OCI-LY7 (cell line): ENCODE data around the gene RBBP5. TPM values are rescaled to one million over a fixed set of nuclear protein-coding genes. Genes with fewer than 3 reads are reported as not detected.

Experiments used
- BruUV-seq: library from RNA; stranded (reverse); fragments of 400-500 nt; replicated peaks from 2 replicates; lab custom pipeline; 2021; lab: Mats Ljungman, UMichigan
- CTCF ChIA-PET: fragments of 300-600 bp; sonication (Branson Sonifier 250); formaldehyde crosslinking; loops from one replicate; lab custom pipeline; 2022; ENCODE audit warnings: antibody characterized with exemption; ENCODE audit not compliant: unreplicated experiment; lab: Charles Lee
- POLR2A ChIA-PET: fragments of 300-600 bp; sonication (Branson Sonifier 250); formaldehyde crosslinking; loops from one replicate; lab custom pipeline; 2022; ENCODE audit warnings: antibody characterized with exemption; lab: Charles Lee
- DNase-seq: peaks from one replicate; pipeline ENCODE4 v3.0.0-alpha.2; 2015; ENCODE audit warnings: low spot score
- H2AFZ ChIP-seq: fragments of 200-600 bp; sonication (generic), shearing (Covaris generic); 2 replicates; pipeline ENCODE4 v1.6.1; 2014; ENCODE audit warnings: mild to moderate bottlenecking, antibody characterized with exemption, low read length, moderate library complexity
- H3K27ac ChIP-seq: fragments of 200-600 bp; sonication (generic); 2 replicates; pipeline ENCODE4 v1.5.1; 2014; ENCODE audit warnings: mixed run types, low read depth, mild to moderate bottlenecking, moderate library complexity, low read length, inconsistent platforms; ENCODE audit not compliant: poor library complexity, severe bottlenecking
- H3K36me3 ChIP-seq: fragments of 200-600 bp; sonication (generic); 2 replicates; pipeline ENCODE4 v1.6.1; 2014; ENCODE audit warnings: mild to moderate bottlenecking, antibody characterized with exemption, low read length, moderate library complexity, mixed read lengths; ENCODE audit not compliant: insufficient read depth
- H3K4me1 ChIP-seq: fragments of 200-600 bp; sonication (generic); 2 replicates; pipeline ENCODE4 v1.5.1; 2014; ENCODE audit warnings: mild to moderate bottlenecking, low read length; ENCODE audit not compliant: insufficient read depth, poor library complexity, severe bottlenecking
- H3K4me2 ChIP-seq: fragments of 200-600 bp; sonication (generic); 2 replicates; pipeline ENCODE4 v1.6.1; 2014; ENCODE audit warnings: mild to moderate bottlenecking, low read length
- H3K4me3 ChIP-seq: fragments of 200-600 bp; sonication (generic); 2 replicates; pipeline ENCODE4 v1.5.1; 2014; ENCODE audit warnings: mild to moderate bottlenecking, low read depth, low read length; ENCODE audit not compliant: poor library complexity, severe bottlenecking
- H3K79me2 ChIP-seq: fragments of 200-600 bp; sonication (generic); 2 replicates; pipeline ENCODE4 v1.6.1; 2016; ENCODE audit warnings: low read depth, mild to moderate bottlenecking, low read length, moderate library complexity, mixed read lengths; ENCODE audit not compliant: insufficient read depth
- H3K9me2 ChIP-seq: fragments of 200-600 bp; sonication (generic); 2 replicates; pipeline ENCODE4 v1.6.1; 2016; ENCODE audit warnings: mild to moderate bottlenecking, low read length, mixed read lengths; ENCODE audit not compliant: insufficient read depth
- H3K9me3 ChIP-seq: fragments of 200-600 bp; sonication (generic); 2 replicates; pipeline ENCODE4 v1.6.1; 2014; ENCODE audit warnings: mild to moderate bottlenecking, mixed run types, low read length, mixed read lengths
- H4K20me1 ChIP-seq: fragments of 200-600 bp; sonication (generic); 2 replicates; pipeline ENCODE4 v1.6.1; 2014; ENCODE audit warnings: mild to moderate bottlenecking, antibody characterized with exemption, low read length, moderate library complexity, mixed read lengths; ENCODE audit not compliant: insufficient read depth
- CTCF ChIP-seq: fragments of 200-600 bp; sonication (generic); conservative IDR thresholded peaks from 2 replicates; pipeline ENCODE4 v1.5.1; 2014; ENCODE audit warnings: mild to moderate bottlenecking, antibody characterized with exemption, low read length, moderate library complexity, mixed read lengths
- EZH2phosphoT487 ChIP-seq: fragments of 200-600 bp; sonication (generic); IDR thresholded peaks from 2 replicates; pipeline ENCODE4 v1.6.1; 2018; ENCODE audit warnings: low read depth, borderline replicate concordance, mild to moderate bottlenecking, mixed run types, antibody characterized with exemption, low read length, moderate library complexity, mixed read lengths
- intact Hi-C: fragments of 100-400 bp; cut with micrococcal nuclease; formaldehyde crosslinking; loops from one replicate; pipeline ENCODE4 v1.10.0; 2022; ENCODE audit not compliant: unreplicated experiment
- total RNA-seq, 2 experiments: library from RNA; depleted of rRNA in 1 of 2; stranded (reverse); fragments of >200 nt in 1 of 2; shearing (Covaris generic) in 1 of 2; gene quantifications; 2 replicates each; pipeline ENCODE4 v1.2.3, GENCODE V29; 2014 to 2022

Gene RBBP5
- total RNA-seq, 2 experiments from 2014 or later: 11.9 to 17.4 TPM

GRCh38 chr1:205118752-205119151 lies 3.0 kb downstream of the RBBP5 start:
- H3K79me2 ChIP-seq: peaks cover 50% of the 10 kb centered on the region
- TF ChIP-seq CTCF (no peak), EZH2phosphoT487 (no peak)
- no TSS peak for BruUV-seq
- no peak overlapping the region for H3K4me2 ChIP-seq
- H2AFZ ChIP-seq: no peak overlapping the region
- CTCF ChIA-PET: no interaction called here
- no peaks in the 10 kb centered on the region for H3K9me3 ChIP-seq
- peaks cover 42% of the 10 kb centered on the region for H3K36me3 ChIP-seq
- H3K9me2 ChIP-seq: no peaks in the 10 kb centered on the region
- no peaks in the 10 kb centered on the region for H4K20me1 ChIP-seq
- intact Hi-C loops: no loop called here
- H3K4me3 ChIP-seq: no peak overlapping the region
- no peak for DNase-seq
- POLR2A ChIA-PET: interaction anchor here (2.4 kb wide), 1 partner anchor 14 kb away, joined by 10 read pairs; no protein-coding TSS in a partner anchor
- peaks cover 20% of the 10 kb centered on the region for H3K4me1 ChIP-seq
- no peak overlapping the region for H3K27ac ChIP-seq

- Histone ChIP-seq H4K20me1 (no peaks in the 10 kb centered on the region), H3K9me2 (no peaks in the 10 kb centered on the region), H3K4me3 (no peak overlapping the region), H3K79me2 (peaks cover 12% of the 10 kb centered on the region; the same call in 1 of the 2 replicates), H2AFZ (no peak overlapping the region), H3K4me1 (no peaks in the 10 kb centered on the region), H3K27ac (no peak overlapping the region), H3K36me3 (peaks cover 81% of the 10 kb centered on the region), H3K4me2 (no peak overlapping the region), H3K9me3 (no peaks in the 10 kb centered on the region)
- POLR2A ChIA-PET: interaction anchor here (0.7 to 3.3 kb wide), 2 partner anchors 10 to 85 kb away, joined by 3 to 22 read pairs; partner anchors contain the start of gene RBBP5
- CTCF ChIA-PET: no interaction called here
- no peak for TF ChIP-seq EZH2phosphoT487
- TF ChIP-seq CTCF: no peak
- DNase-seq: no peak
- intact Hi-C loops: no loop called here
- no TSS peak for BruUV-seq
Observed at GRCh38 chr1:205111354-205111753, 10.4 kb downstream of the RBBP5 start.

GRCh38 chr1:205109711-205110110 lies 12.1 kb downstream of the RBBP5 start:
- POLR2A ChIA-PET: interaction anchor here (0.5 to 3.3 kb wide), 5 partner anchors 12 to 124 kb away, joined by 3 to 22 read pairs (median 3); partner anchors contain the start of gene RBBP5
- no peak overlapping the region for H2AFZ ChIP-seq
- H3K79me2 ChIP-seq: no peaks in the 10 kb centered on the region
- H3K4me2 ChIP-seq: no peak overlapping the region
- no peaks in the 10 kb centered on the region for H3K9me2 ChIP-seq
- H4K20me1 ChIP-seq: no peaks in the 10 kb centered on the region
- CTCF ChIA-PET: no interaction called here
- intact Hi-C loops: no loop called here
- no peak overlapping the region for H3K4me3 ChIP-seq
- H3K4me1 ChIP-seq: no peaks in the 10 kb centered on the region
- peaks cover 85% of the 10 kb centered on the region for H3K36me3 ChIP-seq
- no peaks in the 10 kb centered on the region for H3K9me3 ChIP-seq
- DNase-seq: no peak
- no peak overlapping the region for H3K27ac ChIP-seq
- BruUV-seq: no TSS peak
- TF ChIP-seq CTCF (no peak), EZH2phosphoT487 (no peak)
